ENCODE results near the gene S1PR5. TPM values are rescaled to one million over a fixed set of nuclear protein-coding genes. Genes with fewer than 3 reads are reported as not detected.
A peak's percentile ranks its signal among the peaks of the same experiment; 100 is the strongest.

S1PR5 gene
- total RNA-seq, 1 donor from 2014 or later = 0.79 TPM

DNA sequence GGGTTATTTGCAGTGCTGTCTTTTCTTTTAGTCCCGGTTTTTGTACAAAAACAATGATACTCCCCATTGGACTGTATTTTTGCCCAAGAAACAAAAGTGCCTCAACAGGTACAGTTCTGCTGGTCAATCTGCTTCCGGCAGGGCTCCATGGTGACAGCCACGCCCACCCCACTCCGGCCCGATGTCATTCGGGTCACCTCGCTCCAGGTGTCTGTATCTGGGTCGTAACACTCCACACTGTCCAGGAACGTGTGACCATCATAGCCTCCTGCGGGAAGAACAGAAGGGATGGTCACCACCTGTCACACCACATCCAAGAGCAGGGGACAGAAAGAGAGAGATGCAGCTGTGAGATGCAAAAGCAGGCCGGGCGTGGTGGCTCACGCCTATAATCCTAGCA is 30.7 kb downstream of the S1PR5 start:
- DNase-seq (ENCODE audit: low read depth, low spot score) = no peak
- no peak for TF ChIP-seq CTCF (conservative IDR thresholded peaks at IDR 0.05)
- Mint-ChIP-seq H3K27ac (ENCODE audit: unreplicated experiment) (no peak overlapping the region), H3K27me3 (ENCODE audit: low read depth) (no peaks in the 10 kb centered on the region), H3K36me3 (ENCODE audit: low read depth) (peaks cover 16% of the 10 kb centered on the region), H3K9me3 (no peaks in the 10 kb centered on the region), H3K4me3 (no peak overlapping the region), H3K4me1 (no peaks in the 10 kb centered on the region)

- TF ChIP-seq CTCF (conservative IDR thresholded peaks at IDR 0.05) = peak; percentile 67
- Mint-ChIP-seq H3K27me3 (ENCODE audit: low read depth) (peaks cover 17% of the 10 kb centered on the region), H3K36me3 (ENCODE audit: low read depth) (no peaks in the 10 kb centered on the region), H3K9me3 (no peaks in the 10 kb centered on the region), H3K4me1 (peaks cover 9% of the 10 kb centered on the region), H3K4me3 (no peak overlapping the region), H3K27ac (ENCODE audit: unreplicated experiment) (no peak overlapping the region)
- peak; percentile 61 for DNase-seq (ENCODE audit: low read depth, low spot score)
These were observed 38.3 kb downstream of the S1PR5 start for GRCh38 chr19:10478903-10479384.

DNA sequence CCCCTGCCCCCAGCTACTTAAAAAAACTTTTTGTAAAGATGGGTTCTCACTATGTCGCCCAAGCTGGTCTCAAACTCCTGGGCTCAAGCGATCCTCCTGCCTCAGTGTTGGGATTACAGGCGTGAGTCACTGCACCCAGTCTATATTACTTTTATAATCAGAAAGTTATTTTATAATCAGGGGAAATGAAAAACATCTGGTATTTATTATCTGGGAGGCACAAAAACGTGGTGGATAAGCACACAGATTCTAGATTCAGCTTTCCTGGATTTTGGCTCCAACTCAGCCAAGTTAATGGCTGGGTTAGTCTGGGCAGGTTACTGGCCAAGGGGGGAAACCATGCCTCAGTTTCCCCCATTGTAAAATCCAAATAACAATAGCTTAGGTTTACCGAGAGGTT is 38.8 kb downstream of the S1PR5 start:
- Mint-ChIP-seq H3K36me3 (ENCODE audit: low read depth) (no peaks in the 10 kb centered on the region), H3K27ac (ENCODE audit: unreplicated experiment) (no peak overlapping the region), H3K4me1 (peaks cover 9% of the 10 kb centered on the region), H3K9me3 (no peaks in the 10 kb centered on the region), H3K4me3 (no peak overlapping the region), H3K27me3 (ENCODE audit: low read depth) (peaks cover 17% of the 10 kb centered on the region)
- TF ChIP-seq CTCF (conservative IDR thresholded peaks at IDR 0.05) = no peak
- DNase-seq (ENCODE audit: low read depth, low spot score) = no peak

- peaks cover 12% of the 10 kb centered on the region for H3K4me1 Mint-ChIP-seq
- H3K4me3 Mint-ChIP-seq = no peak overlapping the region
- H3K36me3 Mint-ChIP-seq (ENCODE audit: low read depth) = no peaks in the 10 kb centered on the region
- H3K9me3 Mint-ChIP-seq = no peaks in the 10 kb centered on the region
- peaks cover 17% of the 10 kb centered on the region for H3K27me3 Mint-ChIP-seq (ENCODE audit: low read depth)
- H3K27ac Mint-ChIP-seq (ENCODE audit: unreplicated experiment) = no peak overlapping the region
- no peak for DNase-seq (ENCODE audit: low read depth, low spot score)
- no peak for TF ChIP-seq CTCF (conservative IDR thresholded peaks at IDR 0.05)
These were observed 42.2 kb downstream of the S1PR5 start for GRCh38 chr19:10474962-10475451.

DNA sequence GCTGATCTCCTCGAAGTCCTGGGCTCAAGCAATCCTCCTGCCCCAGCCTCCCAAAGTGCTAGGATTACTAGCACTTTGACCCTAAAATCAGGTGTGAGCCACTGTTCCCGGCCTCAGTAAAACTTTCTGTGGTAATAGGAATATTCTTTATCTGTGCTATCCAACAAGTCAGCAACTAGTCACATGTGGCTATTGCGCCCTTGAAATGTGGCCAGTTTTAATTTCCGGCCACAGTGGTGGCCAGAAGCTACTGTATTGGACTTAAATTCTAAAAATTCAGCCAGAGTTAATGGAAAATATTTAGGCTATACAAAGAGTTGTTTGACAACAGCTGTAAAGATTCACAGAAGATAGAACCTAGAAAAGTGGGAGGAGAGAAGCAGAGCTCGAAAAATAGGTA is 44.1 kb downstream of the S1PR5 start:
- no peak for DNase-seq (ENCODE audit: low read depth, low spot score)
- H3K4me3 Mint-ChIP-seq = no peak overlapping the region
- H3K36me3 Mint-ChIP-seq (ENCODE audit: low read depth) = no peaks in the 10 kb centered on the region
- H3K4me1 Mint-ChIP-seq = peaks cover 3% of the 10 kb centered on the region
- H3K9me3 Mint-ChIP-seq = no peaks in the 10 kb centered on the region
- no peak for TF ChIP-seq CTCF (conservative IDR thresholded peaks at IDR 0.05)
- peaks cover 5% of the 10 kb centered on the region for H3K27me3 Mint-ChIP-seq (ENCODE audit: low read depth)
- H3K27ac Mint-ChIP-seq (ENCODE audit: unreplicated experiment) = no peak overlapping the region
